Tibial nerve (tissue), 4 donors: ENCODE data around the gene NISCH. TPM values are rescaled to one million over a fixed set of nuclear protein-coding genes. Genes with fewer than 3 reads are reported as not detected.
A peak's percentile ranks its signal among the peaks of the same experiment; 100 is the strongest.

ENCODE experiments used
- DNase-seq, 2 donors: peaks; one replicate each; pipeline ENCODE4 v3.0.0-alpha.2; 2019; ENCODE audit warnings: low spot score in 2 of 2
- H3K27ac ChIP-seq, 4 donors: fragments of 200-600 bp; sonication (generic) in 3 of 4; one replicate each; pipeline ENCODE4 v1.5.1; 2017 to 2019; ENCODE audit warnings: mild to moderate bottlenecking in 1 of 4
- H3K27me3 ChIP-seq, 2 donors: fragments of 200-600 bp; sonication (generic) in 1 of 2; one replicate each; pipeline versions ENCODE4 v1.5.1 to v1.6.0; 2017 to 2019
- H3K36me3 ChIP-seq, 3 donors: fragments of 200-600 bp; sonication (generic); one replicate each; pipeline ENCODE4 v1.5.1; 2018 to 2019
- H3K4me1 ChIP-seq, 4 donors: fragments of 200-600 bp; sonication (generic) in 3 of 4; one replicate each; pipeline ENCODE4 v1.5.1; 2017 to 2019
- H3K4me3 ChIP-seq, 4 donors: fragments of 200-600 bp; sonication (generic) in 3 of 4; one replicate each; pipeline ENCODE4 v1.5.1; 2017 to 2019; ENCODE audit warnings: mild to moderate bottlenecking in 1 of 4, moderate library complexity in 1 of 4
- H3K9me3 ChIP-seq, 4 donors: fragments of 200-600 bp; sonication (generic) in 3 of 4; one replicate each; pipeline ENCODE4 v1.5.1; 2017 to 2019
- EP300 ChIP-seq, 2 donors: sonication (generic); formaldehyde crosslinking; IDR thresholded peaks; one replicate each; pipeline ENCODE4 v1.6.1; 2017; ENCODE audit warnings: antibody characterized with exemption in 2 of 2, mild to moderate bottlenecking in 1 of 2
- POLR2A ChIP-seq, 2 donors: fragments of 450-650 bp; IDR thresholded peaks; one replicate each; pipeline ENCODE4 v1.6.1; 2017; ENCODE audit warnings: antibody characterized with exemption in 2 of 2, mild to moderate bottlenecking in 2 of 2, moderate library complexity in 2 of 2
- WGBS, 2 donors: methylation state at CpG; one replicate each; pipeline ENCODE4 v1.1.5; 2018; 5-methylcytosine and 5-hydroxymethylcytosine counted together
- total RNA-seq, 4 donors: library from RNA; depleted of rRNA; stranded (reverse); fragments of >200 nt; gene quantifications; one replicate each; pipeline ENCODE4 v1.1.0, GENCODE V29; 2016
- TF ChIP-seq, protein P1 (sequence below), 5 experiments: fragments of 200-600 bp in 3 of 5; fragments of 450-650 bp in 2 of 5; sonication (generic) in 3 of 5; IDR thresholded peaks; one replicate each; pipeline ENCODE4 v1.5.1; 2016 to 2019; ENCODE audit warnings: antibody characterized with exemption in 5 of 5, mild to moderate bottlenecking in 3 of 5, moderate library complexity in 2 of 5

NISCH gene
- total RNA-seq, 4 donors from 2014 or later: 192 to 305 (median 232) TPM

DNA sequence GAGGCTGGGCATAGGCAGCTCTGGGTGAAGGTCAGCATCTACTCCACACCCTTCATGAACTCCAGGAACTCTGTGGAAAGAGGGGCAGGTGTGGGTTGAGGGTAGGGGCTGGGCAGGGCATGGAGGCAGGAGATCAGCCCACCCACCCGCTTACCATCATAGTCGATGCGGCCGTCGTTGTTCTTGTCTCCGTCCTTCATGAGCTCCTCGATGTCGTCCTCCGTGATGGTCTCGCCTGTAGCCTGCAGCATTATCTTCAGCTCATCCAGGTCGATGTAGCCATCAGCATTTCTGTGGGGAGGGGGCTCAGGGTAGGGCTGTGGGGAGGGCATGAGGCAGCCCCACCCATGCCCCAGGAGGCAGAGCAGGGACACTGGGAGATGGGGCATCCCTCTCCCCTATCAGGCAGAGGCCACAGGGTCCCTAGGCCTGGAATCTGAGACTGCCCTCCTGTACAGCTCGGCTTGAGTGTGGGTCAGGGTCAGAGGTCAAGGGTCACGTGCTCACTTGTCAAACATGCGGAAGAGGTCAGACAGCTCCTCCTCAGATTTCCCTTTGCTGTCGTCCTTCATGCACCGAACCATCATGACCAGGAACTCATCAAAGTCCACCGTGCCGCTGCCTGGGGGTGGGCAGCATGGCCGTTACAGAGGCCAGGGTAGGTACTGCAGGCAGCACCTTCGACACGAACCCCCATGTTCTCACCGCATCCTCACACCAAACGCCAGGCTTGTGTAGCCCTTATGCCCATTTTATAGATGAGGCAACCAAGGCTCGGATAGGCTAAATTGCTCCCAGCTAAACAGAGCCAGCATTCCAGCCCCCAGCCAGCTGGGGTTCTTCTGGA lies 3.9 kb upstream of the NISCH start:
- H3K4me3 ChIP-seq: peak overlapping the region in 1 of 4 donors; percentile 42
- DNase-seq: no peak
- peaks cover 0 to 38% (median 8%) of the 10 kb centered on the region in 4 donors for H3K4me1 ChIP-seq
- H3K36me3 ChIP-seq: no peaks in the 10 kb centered on the region
- TF ChIP-seq POLR2A (IDR thresholded peaks at IDR 0.05): no peak
- TF ChIP-seq, protein P1, sequence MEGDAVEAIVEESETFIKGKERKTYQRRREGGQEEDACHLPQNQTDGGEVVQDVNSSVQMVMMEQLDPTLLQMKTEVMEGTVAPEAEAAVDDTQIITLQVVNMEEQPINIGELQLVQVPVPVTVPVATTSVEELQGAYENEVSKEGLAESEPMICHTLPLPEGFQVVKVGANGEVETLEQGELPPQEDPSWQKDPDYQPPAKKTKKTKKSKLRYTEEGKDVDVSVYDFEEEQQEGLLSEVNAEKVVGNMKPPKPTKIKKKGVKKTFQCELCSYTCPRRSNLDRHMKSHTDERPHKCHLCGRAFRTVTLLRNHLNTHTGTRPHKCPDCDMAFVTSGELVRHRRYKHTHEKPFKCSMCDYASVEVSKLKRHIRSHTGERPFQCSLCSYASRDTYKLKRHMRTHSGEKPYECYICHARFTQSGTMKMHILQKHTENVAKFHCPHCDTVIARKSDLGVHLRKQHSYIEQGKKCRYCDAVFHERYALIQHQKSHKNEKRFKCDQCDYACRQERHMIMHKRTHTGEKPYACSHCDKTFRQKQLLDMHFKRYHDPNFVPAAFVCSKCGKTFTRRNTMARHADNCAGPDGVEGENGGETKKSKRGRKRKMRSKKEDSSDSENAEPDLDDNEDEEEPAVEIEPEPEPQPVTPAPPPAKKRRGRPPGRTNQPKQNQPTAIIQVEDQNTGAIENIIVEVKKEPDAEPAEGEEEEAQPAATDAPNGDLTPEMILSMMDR (IDR thresholded peaks at IDR 0.05): no peak
- no peak for TF ChIP-seq EP300 (IDR thresholded peaks at IDR 0.05)
- H3K27ac ChIP-seq: peak overlapping the region in 1 of 4 donors; percentile 22
- H3K9me3 ChIP-seq: no peaks in the 10 kb centered on the region
- H3K27me3 ChIP-seq: no peaks in the 10 kb centered on the region
- WGBS, 2 donors: 72 to 74% methylated on average over 23 to 24 of the region's 24 CpGs

DNA sequence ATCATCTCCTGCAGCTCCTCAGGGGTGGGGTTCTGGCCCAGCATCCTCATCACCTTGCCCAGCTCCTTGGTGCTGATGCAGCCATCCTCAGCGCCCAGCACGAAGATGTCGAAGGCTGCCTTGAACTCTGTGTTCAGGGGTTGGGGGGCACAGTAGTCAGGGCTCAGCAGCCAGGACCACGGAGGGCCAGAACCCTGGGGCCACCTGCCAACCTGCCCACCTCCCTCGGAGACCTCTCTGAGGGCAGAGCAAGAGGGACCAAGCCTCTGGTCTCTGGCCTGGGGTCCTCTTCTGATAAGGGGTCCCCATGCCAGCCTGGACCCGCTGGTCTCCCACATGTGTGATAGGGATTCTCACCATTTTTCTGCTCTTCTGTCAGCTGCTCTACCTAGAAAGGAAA lies 3.3 kb upstream of the NISCH start:
- Histone ChIP-seq H3K27ac (peak overlapping the region in 1 of 4 donors; percentile 98), H3K36me3 (no peaks in the 10 kb centered on the region), H3K4me1 (peaks cover 0 to 38% (median 11%) of the 10 kb centered on the region in 4 donors), H3K9me3 (no peaks in the 10 kb centered on the region), H3K27me3 (no peaks in the 10 kb centered on the region), H3K4me3 (peak overlapping the region in 1 of 4 donors; percentile 42)
- WGBS, 2 donors: 91 to 98% methylated on average over 6 of the region's 6 CpGs
- no peak for DNase-seq
- TF ChIP-seq, protein P1 (IDR thresholded peaks at IDR 0.05): no peak
- TF ChIP-seq EP300 (IDR thresholded peaks at IDR 0.05): no peak
- no peak for TF ChIP-seq POLR2A (IDR thresholded peaks at IDR 0.05)

DNA sequence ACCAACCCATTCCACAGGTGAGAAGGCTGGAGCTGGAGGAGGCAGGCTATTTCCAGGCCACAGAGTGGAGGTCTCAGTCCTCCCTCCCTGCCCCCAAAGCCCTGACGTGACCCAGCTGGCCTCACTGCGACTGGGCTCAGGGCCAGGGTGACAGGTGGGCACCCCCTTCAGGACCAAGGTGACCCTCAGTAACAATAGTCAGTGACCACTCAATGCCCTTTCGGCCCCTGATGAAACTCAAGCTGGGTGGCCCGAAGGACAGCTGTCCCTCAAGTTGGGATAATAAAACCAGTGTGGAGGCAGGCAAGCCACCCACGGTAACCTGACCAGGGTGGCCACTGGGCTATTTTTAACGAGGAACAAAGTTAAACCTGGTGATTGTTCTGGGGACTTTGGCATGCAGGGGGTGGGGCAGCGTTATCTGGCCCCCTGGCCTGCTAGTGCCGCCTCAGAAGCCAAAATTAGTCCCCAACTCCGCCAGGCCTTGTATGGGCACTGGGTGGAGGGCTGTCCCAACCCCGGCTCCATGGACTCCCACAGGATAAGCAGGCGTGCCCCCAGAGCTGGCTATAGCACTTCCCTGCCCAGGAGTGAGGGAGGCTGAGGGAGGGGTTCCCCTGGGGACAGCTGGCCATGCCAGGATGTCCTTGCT lies 2.7 kb upstream of the NISCH start:
- H3K4me1 ChIP-seq: peaks cover 0 to 42% (median 13%) of the 10 kb centered on the region in 4 donors
- H3K4me3 ChIP-seq: peak overlapping the region in 1 of 4 donors; percentile 42
- DNase-seq: no peak
- peak overlapping the region in 3 of 4 donors; percentile 43 to 98 (median 96) for H3K27ac ChIP-seq
- no peaks in the 10 kb centered on the region for H3K9me3 ChIP-seq
- 70 to 77% methylated on average over 9 to 10 of the region's 11 CpGs for WGBS, 2 donors
- peaks cover 0 to 5% (median 0%) of the 10 kb centered on the region in 3 donors for H3K36me3 ChIP-seq
- H3K27me3 ChIP-seq: no peaks in the 10 kb centered on the region
- no peak for TF ChIP-seq EP300 (IDR thresholded peaks at IDR 0.05)
- TF ChIP-seq POLR2A (IDR thresholded peaks at IDR 0.05): no peak
- TF ChIP-seq, protein P1 (IDR thresholded peaks at IDR 0.05): no peak

DNA sequence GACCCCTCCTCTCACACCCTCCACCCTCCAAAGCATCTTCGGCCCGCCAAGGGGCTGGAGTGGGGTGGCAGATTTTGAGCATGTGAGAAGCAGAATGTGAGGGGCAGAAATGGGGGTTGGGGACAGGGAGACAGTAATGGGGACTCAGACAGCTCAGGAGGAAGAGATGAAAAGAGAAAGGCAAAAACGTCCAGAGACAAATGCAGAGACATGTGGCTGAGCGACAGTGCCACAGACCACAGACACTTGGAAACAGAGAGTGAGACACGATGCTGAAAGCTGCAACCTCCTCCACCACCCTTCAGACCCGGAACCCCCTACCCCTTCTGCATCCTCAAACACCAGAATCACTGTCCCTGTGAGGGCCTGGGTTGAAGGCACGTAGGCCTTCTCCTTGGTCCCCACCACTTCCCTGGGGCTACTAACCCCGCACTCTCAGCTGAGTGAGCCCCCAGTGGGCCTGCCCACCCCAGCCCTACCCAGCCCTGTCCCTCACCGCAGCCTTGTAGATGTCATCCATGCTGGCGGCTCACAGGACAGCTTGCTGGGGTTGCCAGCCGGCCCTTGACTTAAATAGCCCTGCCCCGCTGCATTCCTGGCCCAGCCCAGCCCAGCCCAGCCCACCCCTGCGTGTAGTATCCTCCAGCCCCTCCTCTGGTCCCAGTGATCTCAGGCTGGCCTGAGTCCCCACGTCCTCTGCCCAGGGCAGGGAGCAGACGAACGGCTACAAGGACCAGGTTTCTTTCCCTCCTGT lies 1.7 kb upstream of the NISCH start, which contains the start of gene TNNC1:
Gene TNNC1 (minus strand): TSS at position 546 of the 754 bp plus-strand sequence. CDS start 26 bp downstream, at position 520.
- TF ChIP-seq POLR2A (IDR thresholded peaks at IDR 0.05) (no peak), EP300 (IDR thresholded peaks at IDR 0.05) (no peak)
- TF ChIP-seq, protein P1 (IDR thresholded peaks at IDR 0.05): no peak
- Histone ChIP-seq H3K4me1 (peaks cover 0 to 46% (median 13%) of the 10 kb centered on the region in 4 donors), H3K27ac (peak within 1 kb of the TSS; percentile 82 to 98 (median 96)), H3K4me3 (peak within 1 kb of the TSS; percentile 57 to 98 (median 96)), H3K36me3 (peaks cover 0 to 15% (median 0%) of the 10 kb centered on the region in 3 donors), H3K27me3 (no peaks in the 10 kb centered on the region), H3K9me3 (no peaks in the 10 kb centered on the region)
- no peak for DNase-seq
- 48 to 64% methylated on average over 12 to 16 of the region's 16 CpGs for WGBS, 2 donors
